Muscle layer of colon (tissue), 2 donors: ENCODE data around the gene RIMKLB.

Experiments
- H3K27ac ChIP-seq: one replicate; pipeline ENCODE4 v1.7.0; 2013; ENCODE audit warnings: low read depth, mild to moderate bottlenecking, low read length, moderate library complexity
- H3K27me3 ChIP-seq, 2 donors: one replicate each; pipeline ENCODE4 v1.7.0; 2013; ENCODE audit warnings: low read length in 2 of 2, mild to moderate bottlenecking in 2 of 2; ENCODE audit not compliant: insufficient read depth in 2 of 2, control insufficient read depth in 1 of 2
- H3K36me3 ChIP-seq: one replicate; pipeline ENCODE4 v1.7.0; 2013; ENCODE audit warnings: mild to moderate bottlenecking, low read length; ENCODE audit not compliant: insufficient read depth
- H3K4me1 ChIP-seq: one replicate; pipeline ENCODE4 v1.7.0; 2013; ENCODE audit warnings: mild to moderate bottlenecking, low read length; ENCODE audit not compliant: insufficient read depth
- H3K4me3 ChIP-seq, 2 donors: one replicate each; pipeline ENCODE4 v1.7.0; 2013; ENCODE audit warnings: low read length in 2 of 2, low read depth in 1 of 2, mild to moderate bottlenecking in 1 of 2, moderate library complexity in 1 of 2
- H3K9ac ChIP-seq: one replicate; pipeline ENCODE4 v1.7.0; 2013; ENCODE audit warnings: low read length
- H3K9me3 ChIP-seq: one replicate; pipeline ENCODE4 v1.7.0; 2013; ENCODE audit warnings: mild to moderate bottlenecking, low read length
- donor health status: abdominal sarcoma.
- donor health status: Adenocarcinoma of cecum.

RIMKLB gene, protein sequence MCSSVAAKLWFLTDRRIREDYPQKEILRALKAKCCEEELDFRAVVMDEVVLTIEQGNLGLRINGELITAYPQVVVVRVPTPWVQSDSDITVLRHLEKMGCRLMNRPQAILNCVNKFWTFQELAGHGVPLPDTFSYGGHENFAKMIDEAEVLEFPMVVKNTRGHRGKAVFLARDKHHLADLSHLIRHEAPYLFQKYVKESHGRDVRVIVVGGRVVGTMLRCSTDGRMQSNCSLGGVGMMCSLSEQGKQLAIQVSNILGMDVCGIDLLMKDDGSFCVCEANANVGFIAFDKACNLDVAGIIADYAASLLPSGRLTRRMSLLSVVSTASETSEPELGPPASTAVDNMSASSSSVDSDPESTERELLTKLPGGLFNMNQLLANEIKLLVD

DNA sequence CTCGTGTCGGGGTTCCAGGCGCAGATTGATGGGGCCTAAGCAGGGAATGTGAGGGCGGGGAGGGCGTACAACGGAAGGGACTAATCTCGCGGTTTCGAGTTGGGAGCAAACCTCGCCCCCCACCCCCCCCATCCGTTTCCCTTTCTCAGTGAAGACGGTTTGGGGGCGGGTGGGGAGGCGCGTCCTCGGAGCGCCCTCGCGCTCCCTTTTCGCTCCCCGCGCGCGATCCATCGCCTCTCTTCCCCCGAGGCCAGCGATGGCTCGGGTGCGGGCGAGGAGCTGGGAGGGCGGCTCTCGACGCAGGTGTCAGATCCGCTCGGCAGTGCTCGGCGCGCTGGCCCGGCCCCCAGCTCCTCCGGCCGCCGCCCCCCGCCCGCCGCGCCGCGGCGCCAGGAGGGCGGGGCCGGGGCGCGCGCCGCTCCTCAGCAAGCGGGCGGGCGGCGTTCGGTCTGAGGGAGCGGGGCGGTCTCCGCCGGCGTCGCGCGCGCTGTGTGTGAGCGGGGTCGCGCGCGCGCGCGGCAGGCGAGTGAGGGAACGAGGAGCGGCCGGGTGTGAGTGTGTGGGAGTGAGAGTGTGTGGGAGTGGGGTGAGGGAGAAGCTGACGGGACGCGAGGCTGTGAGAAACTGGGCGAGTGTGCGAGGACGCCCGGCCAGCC, at the start of gene RIMKLB:
Gene RIMKLB (plus strand): TSS at position 516 of the 656 bp plus-strand sequence. CDS start 15,876 bp downstream, outside the sequence.
- H3K9me3 ChIP-seq = no peaks in the 10 kb centered on the region
- H3K27me3 ChIP-seq = no peaks in the 10 kb centered on the region
- H3K9ac ChIP-seq = peak within 1 kb of the TSS; percentile 79
- peak within 1 kb of the TSS; percentile 75 to 86 for H3K4me3 ChIP-seq
- peak within 1 kb of the TSS; percentile 98 for H3K27ac ChIP-seq
- no peaks in the 10 kb centered on the region for H3K36me3 ChIP-seq
- peaks cover 51% of the 10 kb centered on the region for H3K4me1 ChIP-seq

DNA sequence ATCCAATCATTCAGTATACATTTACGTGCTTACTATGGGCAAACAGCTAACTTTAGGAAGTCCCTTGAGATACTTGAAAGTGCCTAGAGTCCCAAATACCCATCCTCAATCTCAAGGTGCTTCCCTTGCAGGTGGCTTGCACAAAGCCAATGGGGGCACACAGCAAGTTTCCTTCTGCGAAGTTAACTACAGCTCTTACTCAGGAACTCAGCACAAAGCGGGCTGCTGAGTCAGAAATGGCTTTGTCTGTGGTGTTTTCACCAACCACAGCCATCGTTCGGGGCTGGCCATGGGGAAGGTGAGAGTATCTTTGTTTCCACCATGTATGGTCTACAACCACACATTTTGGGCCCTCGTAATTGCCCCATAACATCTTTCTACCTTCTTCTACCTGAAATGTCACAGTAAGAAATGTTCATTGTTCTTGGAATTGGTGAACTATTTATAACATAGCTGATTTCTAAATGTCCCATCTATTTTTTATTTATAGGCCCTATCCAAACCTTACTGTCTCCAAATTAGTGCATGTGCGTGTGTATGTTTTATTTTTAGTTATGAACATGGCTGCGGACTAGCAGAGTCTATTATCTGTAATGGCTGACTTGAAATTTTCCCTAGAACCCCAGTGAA, 49.1 kb upstream of the RIMKLB start:
- Histone ChIP-seq H3K9me3 (no peaks in the 10 kb centered on the region), H3K27me3 (no peaks in the 10 kb centered on the region), H3K9ac (no peak overlapping the region), H3K36me3 (no peaks in the 10 kb centered on the region), H3K27ac (no peak overlapping the region), H3K4me1 (no peaks in the 10 kb centered on the region), H3K4me3 (no peak overlapping the region)

DNA sequence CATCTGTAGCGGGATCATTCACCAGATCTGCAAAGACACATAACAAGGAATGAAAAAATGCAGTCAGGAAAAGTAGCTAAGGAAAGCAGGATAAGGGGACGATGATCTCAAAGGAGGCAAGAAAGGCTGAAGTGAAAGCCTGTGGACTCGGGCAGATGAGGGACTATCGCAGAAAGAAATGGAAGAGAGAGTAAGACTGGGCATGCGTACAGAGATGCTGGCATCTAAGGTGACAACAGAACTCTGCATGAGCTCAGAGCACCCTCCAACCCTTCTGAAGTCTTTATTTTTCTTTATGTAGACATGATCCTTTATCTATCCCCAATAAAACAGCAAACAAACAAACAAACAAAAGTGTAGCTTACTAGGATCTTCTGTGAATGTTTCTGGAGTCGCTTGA, 42.4 kb upstream of the RIMKLB start:
- Histone ChIP-seq H3K27ac (no peak overlapping the region), H3K4me1 (no peaks in the 10 kb centered on the region), H3K27me3 (no peaks in the 10 kb centered on the region), H3K36me3 (no peaks in the 10 kb centered on the region), H3K9ac (no peak overlapping the region), H3K4me3 (no peak overlapping the region), H3K9me3 (no peaks in the 10 kb centered on the region)

DNA sequence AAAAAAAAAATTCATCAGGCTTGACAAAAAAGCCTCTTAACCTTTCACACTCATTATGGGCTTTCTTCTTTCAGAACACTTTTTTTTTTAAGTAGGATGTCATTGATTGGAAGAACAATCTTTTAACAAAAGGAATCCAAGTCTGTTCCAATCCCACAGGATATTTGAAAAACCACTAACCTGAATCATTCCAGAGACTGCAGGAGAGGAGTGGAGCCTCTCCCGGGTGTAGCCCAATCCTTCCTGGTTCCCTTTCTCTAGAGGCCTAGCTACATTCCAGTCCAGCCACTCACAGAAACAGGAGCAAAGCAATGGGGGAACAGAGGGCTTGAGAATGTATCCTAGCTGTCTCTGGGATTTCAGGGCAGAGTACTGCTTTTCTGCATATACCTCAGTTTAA, 39.4 kb upstream of the RIMKLB start:
- no peak overlapping the region for H3K27ac ChIP-seq
- H3K9me3 ChIP-seq = no peaks in the 10 kb centered on the region
- no peak overlapping the region for H3K9ac ChIP-seq
- no peak overlapping the region for H3K4me3 ChIP-seq
- no peaks in the 10 kb centered on the region for H3K4me1 ChIP-seq
- H3K36me3 ChIP-seq = no peaks in the 10 kb centered on the region
- no peaks in the 10 kb centered on the region for H3K27me3 ChIP-seq

DNA sequence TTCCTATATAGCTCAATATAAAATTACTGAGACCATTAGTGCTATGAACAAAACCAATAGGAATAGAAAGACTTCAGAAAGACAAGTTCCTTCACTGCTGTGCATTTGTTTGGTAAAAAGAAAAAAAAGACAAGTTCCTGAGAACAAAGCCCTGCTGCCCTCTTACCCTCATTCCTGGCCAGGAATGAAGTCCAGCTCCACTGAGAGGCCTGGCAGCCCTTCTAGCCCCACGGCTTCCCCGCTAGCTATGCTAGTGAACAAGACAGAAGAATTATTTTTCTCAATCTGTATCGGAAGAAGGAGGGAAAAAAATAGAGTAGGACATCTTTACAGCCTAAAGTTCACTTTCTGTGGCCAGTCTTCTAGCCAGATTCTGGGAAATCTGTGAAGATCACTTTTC, 36.8 kb upstream of the RIMKLB start:
- no peaks in the 10 kb centered on the region for H3K27me3 ChIP-seq
- H3K9ac ChIP-seq = no peak overlapping the region
- no peak overlapping the region for H3K27ac ChIP-seq
- H3K36me3 ChIP-seq = no peaks in the 10 kb centered on the region
- H3K4me1 ChIP-seq = peaks cover 12% of the 10 kb centered on the region
- no peak overlapping the region for H3K4me3 ChIP-seq
- H3K9me3 ChIP-seq = no peaks in the 10 kb centered on the region

DNA sequence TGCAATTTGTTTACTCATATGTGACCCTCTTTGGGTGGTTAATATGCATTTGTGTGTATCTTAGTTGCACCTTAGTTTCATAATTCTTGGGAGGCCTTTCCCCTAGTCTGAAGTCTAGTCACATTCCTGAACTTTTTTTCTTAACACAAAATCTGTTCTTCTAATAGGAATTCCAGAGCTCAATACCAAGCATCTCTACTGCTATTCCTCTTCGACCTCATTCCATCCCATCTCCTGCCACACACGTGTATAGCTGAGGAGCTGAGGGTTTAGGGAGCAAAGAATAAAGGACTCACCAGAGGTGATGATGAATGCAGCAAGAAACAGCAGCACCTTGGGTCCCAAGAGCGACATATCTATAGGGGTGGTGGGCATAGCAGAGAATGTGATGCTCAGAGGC, 36.0 kb upstream of the RIMKLB start:
- Histone ChIP-seq H3K4me1 (peaks cover 12% of the 10 kb centered on the region), H3K36me3 (no peaks in the 10 kb centered on the region), H3K27me3 (no peaks in the 10 kb centered on the region), H3K9ac (no peak overlapping the region), H3K9me3 (no peaks in the 10 kb centered on the region), H3K4me3 (peak overlapping the region in 1 of 2 donors; percentile 0), H3K27ac (no peak overlapping the region)

DNA sequence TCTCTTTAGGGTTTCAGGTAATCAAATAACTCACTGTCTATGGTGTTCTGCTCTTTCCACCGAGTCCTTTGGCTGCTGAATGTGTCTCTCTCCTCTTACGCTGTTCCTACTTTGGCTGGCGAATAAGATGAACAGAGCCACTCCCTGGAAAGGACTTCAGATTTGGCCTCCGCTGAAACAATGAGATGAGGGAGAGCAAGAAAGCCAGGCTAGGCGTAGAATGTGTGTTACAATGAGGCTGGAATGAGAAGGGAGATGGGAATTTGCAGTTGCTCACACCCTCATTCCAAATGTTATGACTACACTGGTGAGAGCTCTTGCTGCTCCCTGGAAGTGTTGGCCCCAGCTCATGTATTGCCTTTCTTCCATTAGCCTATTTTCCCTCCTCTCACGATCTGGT, 35.2 kb upstream of the RIMKLB start, which contains the start of gene MFAP5:
Gene MFAP5 (minus strand): TSS at position 234 of the 400 bp plus-strand sequence. CDS start 722 bp downstream, outside the sequence.
- no peaks in the 10 kb centered on the region for H3K9me3 ChIP-seq
- H3K9ac ChIP-seq = no peak within 1 kb of the TSS
- peak within 1 kb of the TSS in 1 of 2 donors; percentile 0 for H3K4me3 ChIP-seq
- no peak within 1 kb of the TSS for H3K27ac ChIP-seq
- no peaks in the 10 kb centered on the region for H3K36me3 ChIP-seq
- H3K4me1 ChIP-seq = peaks cover 12% of the 10 kb centered on the region
- H3K27me3 ChIP-seq = no peaks in the 10 kb centered on the region

DNA sequence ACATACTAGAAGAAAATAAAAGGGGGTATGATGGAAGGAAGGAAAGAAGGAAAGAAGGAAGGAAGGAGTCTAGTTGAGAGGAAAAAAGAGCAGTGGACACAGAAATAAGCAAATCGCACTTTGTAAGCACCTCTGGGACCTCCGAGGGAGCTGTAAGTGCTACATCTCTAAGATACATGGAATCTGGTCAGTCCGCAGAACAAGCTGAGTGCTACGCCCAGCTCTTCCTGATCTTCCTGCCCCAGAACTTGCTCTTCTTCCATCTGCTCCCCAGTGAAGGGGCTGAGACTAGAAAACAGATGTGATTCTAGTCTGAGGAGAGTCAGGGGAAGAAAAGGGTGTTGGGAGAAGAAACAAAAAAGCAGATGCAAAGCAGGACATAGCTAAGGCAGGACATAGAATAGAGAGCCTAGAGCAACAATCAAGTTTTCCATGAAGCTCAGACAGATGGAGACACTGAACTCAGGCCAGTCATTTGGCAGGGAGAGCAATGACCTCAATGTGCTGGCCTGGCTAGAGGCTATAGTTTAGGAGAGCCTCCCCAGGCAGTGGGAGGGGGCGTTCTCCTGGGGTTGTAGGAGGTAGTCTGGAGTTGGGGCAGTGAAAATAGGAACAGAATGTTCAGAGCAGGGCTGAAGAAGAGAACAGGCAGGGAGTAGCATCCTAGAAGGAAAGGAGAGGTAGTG, 33.4 kb upstream of the RIMKLB start:
- Histone ChIP-seq H3K4me3 (no peak overlapping the region), H3K36me3 (no peaks in the 10 kb centered on the region), H3K27me3 (no peaks in the 10 kb centered on the region), H3K4me1 (peaks cover 12% of the 10 kb centered on the region), H3K9ac (no peak overlapping the region), H3K27ac (no peak overlapping the region), H3K9me3 (no peaks in the 10 kb centered on the region)

DNA sequence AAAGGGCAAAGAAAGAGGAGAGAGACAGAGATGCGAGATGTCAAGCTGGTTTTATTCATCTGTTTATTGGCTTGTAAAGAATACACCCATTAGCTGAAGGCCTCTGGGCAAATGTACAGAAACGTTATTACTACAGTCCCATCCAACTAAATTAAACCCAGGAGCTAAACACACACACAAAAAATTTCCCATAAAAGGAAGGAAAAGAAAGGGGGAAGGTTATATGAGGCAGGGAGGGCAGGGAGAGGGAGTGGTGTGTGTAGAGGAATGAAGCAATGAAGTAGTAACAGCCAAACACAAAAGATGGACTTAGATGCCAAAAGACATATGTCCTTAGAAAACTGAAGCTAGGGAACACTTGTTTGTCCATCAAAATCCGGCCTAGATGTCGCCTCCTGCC, 32.0 kb upstream of the RIMKLB start:
- H3K4me1 ChIP-seq = peaks cover 12% of the 10 kb centered on the region
- H3K9me3 ChIP-seq = no peaks in the 10 kb centered on the region
- no peak overlapping the region for H3K9ac ChIP-seq
- no peaks in the 10 kb centered on the region for H3K36me3 ChIP-seq
- no peak overlapping the region for H3K4me3 ChIP-seq
- H3K27ac ChIP-seq = no peak overlapping the region
- H3K27me3 ChIP-seq = no peaks in the 10 kb centered on the region

DNA sequence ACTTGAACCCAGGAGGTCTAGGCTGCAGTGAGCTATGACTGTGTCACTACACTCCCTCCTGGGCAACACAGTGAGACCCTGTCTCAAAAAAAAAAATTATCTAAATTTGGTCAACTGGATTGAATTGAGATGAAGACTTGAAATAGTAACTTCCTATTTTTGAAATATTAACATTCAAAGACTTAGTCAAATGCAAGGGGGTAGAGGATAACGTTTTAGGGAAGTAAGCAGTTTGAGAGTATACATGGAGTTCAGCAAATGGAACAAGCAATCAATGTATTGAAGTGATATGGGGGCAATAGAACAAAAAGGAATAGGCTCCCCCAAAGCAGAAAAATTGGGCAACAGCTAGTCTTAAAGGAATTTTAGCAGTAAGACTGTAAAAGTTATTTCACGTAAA, 30.5 kb upstream of the RIMKLB start:
- Histone ChIP-seq H3K36me3 (no peaks in the 10 kb centered on the region), H3K4me3 (no peak overlapping the region), H3K27ac (no peak overlapping the region), H3K27me3 (no peaks in the 10 kb centered on the region), H3K4me1 (peaks cover 12% of the 10 kb centered on the region), H3K9ac (no peak overlapping the region), H3K9me3 (no peaks in the 10 kb centered on the region)

DNA sequence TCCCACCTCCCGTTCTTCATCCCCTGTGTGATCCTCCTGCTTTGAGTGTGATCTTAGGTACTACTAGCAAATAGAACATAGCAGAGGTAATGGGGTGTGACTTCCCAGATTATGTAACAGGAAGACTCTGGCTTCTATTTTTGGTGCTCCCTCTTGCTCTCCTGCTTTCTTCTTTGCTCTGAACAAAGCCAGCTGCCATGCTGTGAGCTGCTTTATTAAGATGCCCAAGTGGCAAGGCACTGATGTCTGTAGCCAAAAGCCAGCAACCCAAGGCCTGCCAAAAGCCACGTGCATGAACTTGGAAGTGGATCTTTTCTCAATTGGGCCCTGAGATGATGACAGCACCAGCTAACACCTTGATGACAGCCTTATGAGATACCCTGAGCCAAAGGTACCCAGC, 29.4 kb upstream of the RIMKLB start:
- Histone ChIP-seq H3K36me3 (no peaks in the 10 kb centered on the region), H3K9me3 (no peaks in the 10 kb centered on the region), H3K9ac (no peak overlapping the region), H3K4me1 (peaks cover 12% of the 10 kb centered on the region), H3K27ac (no peak overlapping the region), H3K4me3 (no peak overlapping the region), H3K27me3 (no peaks in the 10 kb centered on the region)
